RPMI7951 (cell line): ENCODE measurements around the gene JPH3. TPM values are rescaled to one million over a fixed set of nuclear protein-coding genes. Genes with fewer than 3 reads are reported as not detected.

ENCODE experiments used
- DNase-seq: peaks from one replicate; pipeline ENCODE4 v3.0.0-alpha.2; 2012; ENCODE audit warnings: low read depth
- total RNA-seq: library from RNA; depleted of rRNA; stranded (reverse); fragments of >200 nt; shearing (Covaris generic); gene quantifications from 2 replicates; pipeline ENCODE4 v1.2.3, GENCODE V29; 2014; rRNA removed

The JPH3 gene
- total RNA-seq, 1 experiment from 2014 or later: not detected

DNA sequence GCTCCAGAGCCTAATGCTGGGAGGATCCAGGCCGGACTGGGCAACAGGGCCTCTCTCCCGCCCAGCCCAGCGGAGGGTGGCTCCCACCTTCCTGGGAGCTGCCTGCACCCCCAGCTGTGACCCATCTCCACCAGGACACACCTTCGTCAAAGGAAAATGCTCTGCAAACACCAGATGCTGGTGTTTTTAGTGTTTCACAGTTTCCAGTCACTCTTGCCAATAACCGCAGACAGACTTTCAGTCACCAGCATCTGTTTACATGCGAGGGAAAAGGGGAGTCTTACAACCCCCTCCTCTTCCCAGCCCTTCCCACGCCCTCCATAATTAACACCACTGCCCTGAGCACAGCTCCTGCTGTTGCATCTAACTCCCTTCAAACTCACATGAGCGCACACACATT, 138.1 kb downstream of the JPH3 start:
- DNase-seq: no peak

- DNase-seq: no peak
Observed at GRCh38 chr16:87740909-87741424, 138.7 kb downstream of the JPH3 start.

DNA sequence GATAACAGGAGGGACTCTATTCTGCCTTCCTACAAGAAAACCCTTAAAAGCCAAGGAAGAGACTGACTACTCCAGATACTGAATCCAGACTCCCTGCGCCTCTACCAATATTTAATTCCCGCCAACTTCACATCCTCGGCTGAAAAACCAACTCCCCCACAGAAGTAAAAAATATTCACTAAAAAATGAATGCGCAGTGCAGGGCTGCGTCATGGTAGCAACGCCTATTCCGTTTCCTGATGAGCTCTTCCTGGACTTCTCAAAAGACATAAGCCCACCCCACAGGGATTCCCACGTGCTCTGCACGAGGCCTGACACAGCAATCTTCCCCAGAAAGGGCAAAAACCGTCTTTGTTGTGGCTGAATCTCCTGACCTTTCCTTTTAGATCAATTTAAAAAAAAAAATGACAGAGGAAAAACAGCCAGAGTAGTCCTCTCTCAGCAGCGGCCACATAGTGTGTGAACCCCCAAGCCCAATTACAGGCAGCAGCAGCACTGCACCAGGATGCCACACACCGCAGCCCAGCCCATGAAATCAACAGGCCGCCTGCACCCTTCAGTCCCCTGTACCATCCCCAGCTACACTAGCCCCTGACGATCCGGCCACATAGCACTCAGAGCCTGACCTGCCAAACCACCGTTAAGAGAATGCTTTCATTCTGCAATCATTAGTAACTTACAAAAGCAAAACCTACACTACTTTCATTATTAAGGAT, 139.6 kb downstream of the JPH3 start:
- DNase-seq: no peak

DNA sequence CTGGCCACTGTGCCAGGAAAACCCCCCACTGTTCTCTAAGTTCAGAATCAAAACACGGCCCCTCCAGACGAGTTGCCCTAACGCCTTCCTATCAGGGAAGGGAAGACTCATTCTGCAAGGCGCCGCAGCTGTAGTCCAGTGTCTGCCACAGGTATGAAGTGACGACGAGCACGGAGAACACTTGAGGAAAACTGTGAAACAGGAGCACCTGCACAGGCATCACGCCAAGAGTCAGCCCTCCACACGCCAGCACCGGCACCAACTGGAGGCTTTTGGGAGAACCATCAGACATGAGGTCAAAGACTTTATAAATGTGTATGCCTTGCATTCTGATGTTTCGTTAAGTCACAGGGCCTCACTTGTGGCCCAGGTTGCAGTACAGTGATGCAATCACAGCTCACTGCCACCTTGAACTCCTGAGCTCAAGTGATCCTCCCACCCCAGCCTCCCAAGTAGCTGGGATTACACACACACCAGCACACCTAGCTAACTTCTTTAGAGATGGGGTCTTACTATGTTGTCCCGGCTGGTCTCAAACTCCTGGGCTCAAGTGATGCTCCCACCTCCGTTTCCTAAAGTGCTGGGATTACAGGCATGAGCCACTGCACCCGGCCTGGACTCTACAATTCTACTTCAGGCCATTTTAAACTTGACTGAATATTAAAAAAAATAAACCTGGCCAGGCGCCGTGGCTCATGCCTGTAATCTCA, 140.6 kb downstream of the JPH3 start:
- DNase-seq: no peak

- no peak for DNase-seq
Observed at GRCh38 chr16:87744750-87745514, 142.6 kb downstream of the JPH3 start.

- DNase-seq: no peak
Observed at GRCh38 chr16:87746178-87746577, 143.9 kb downstream of the JPH3 start.

Other genes with a start within 250 kb of the JPH3 start
- 9.9 and 11.5 TPM in 2 replicates for gene FBXO31, start 218.7 kb upstream of the JPH3 start, total RNA-seq
- gene MAP1LC3B, start 210.2 kb upstream of the JPH3 start, total RNA-seq: 22.5 and 28.5 TPM in 2 replicates
- 6.5 and 7.6 TPM in 2 replicates for gene ZCCHC14, start 109.5 kb upstream of the JPH3 start, total RNA-seq
- gene KLHDC4, start 163.5 kb downstream of the JPH3 start, total RNA-seq: 15.4 and 16.0 TPM in 2 replicates